Fibroblast of lung (primary cell): ENCODE data around the gene TMEM198. TPM values are rescaled to one million over a fixed set of nuclear protein-coding genes. Genes with fewer than 3 reads are reported as not detected.

Source experiments
- DNase-seq, 2 donors: peaks; one replicate each; pipeline versions ENCODE4 v3.0.0 to v3.0.0-alpha.2; 2010; ENCODE audit warnings: low read depth in 2 of 2
- H2AFZ ChIP-seq: 2 replicates; pipeline ENCODE4 v1.5.1; 2012; ENCODE audit warnings: low read length, control low read depth, inconsistent platforms
- H3K27ac ChIP-seq: 2 replicates; pipeline ENCODE4 v1.5.1; 2011; ENCODE audit warnings: low read length, control low read depth; ENCODE audit not compliant: insufficient read depth
- H3K27me3 ChIP-seq: 2 replicates; pipeline ENCODE4 v1.5.1; 2011; ENCODE audit warnings: mild to moderate bottlenecking, low read length; ENCODE audit not compliant: control insufficient read depth, insufficient read depth
- H3K36me3 ChIP-seq: 2 replicates; pipeline ENCODE4 v1.5.1; 2011; ENCODE audit warnings: low read length; ENCODE audit not compliant: control insufficient read depth, insufficient read depth
- H3K4me1 ChIP-seq: 2 replicates; pipeline ENCODE4 v1.5.1; 2011; ENCODE audit warnings: low read length; ENCODE audit not compliant: control insufficient read depth, insufficient read depth; ENCODE audit errors: extremely low read depth
- H3K4me2 ChIP-seq: 2 replicates; pipeline ENCODE4 v1.5.1; 2011; ENCODE audit warnings: low read length, control low read depth; ENCODE audit not compliant: insufficient read depth; ENCODE audit errors: extremely low read depth
- H3K4me3 ChIP-seq, 4 experiments: fragments of 200-600 bp in 1 of 4; sonication (generic) in 1 of 4; replicated peaks in 1 of 4; 2 replicates each; pipeline ENCODE4 v1.5.1; 2011 to 2016; ENCODE audit warnings: low read length in 4 of 4, low read depth in 3 of 4, mild to moderate bottlenecking in 3 of 4, control low read depth in 2 of 4, inconsistent platforms in 1 of 4, mixed read lengths in 1 of 4; ENCODE audit not compliant: insufficient read depth in 1 of 4; ENCODE audit errors: control extremely low read depth in 1 of 4
- H3K79me2 ChIP-seq: 2 replicates; pipeline ENCODE4 v1.5.1; 2012; ENCODE audit warnings: mild to moderate bottlenecking, low read length, inconsistent platforms; ENCODE audit not compliant: control insufficient read depth, insufficient read depth
- H3K9ac ChIP-seq: 2 replicates; pipeline ENCODE4 v1.5.1; 2011; ENCODE audit warnings: mild to moderate bottlenecking, low read length, control low read depth; ENCODE audit not compliant: insufficient read depth
- H3K9me3 ChIP-seq: 2 replicates; pipeline ENCODE4 v1.5.1; 2012; ENCODE audit warnings: low read depth, low read length; ENCODE audit not compliant: control insufficient read depth, insufficient read depth
- H4K20me1 ChIP-seq: 2 replicates; pipeline ENCODE4 v1.5.1; 2011; ENCODE audit warnings: low read length; ENCODE audit not compliant: control insufficient read depth, insufficient read depth; ENCODE audit errors: extremely low read depth
- CTCF ChIP-seq, 2 donors: IDR thresholded peaks in 1 of 2; conservative IDR thresholded peaks in 1 of 2; 1 replicate in 1 of 2; 2 replicates in 1 of 2; pipeline ENCODE4 v1.5.1; 2011 to 2012; ENCODE audit warnings: low read length in 2 of 2, control low read depth in 1 of 2, inconsistent platforms in 1 of 2, low read depth in 1 of 2, mild to moderate bottlenecking in 1 of 2
- EZH2 ChIP-seq: IDR thresholded peaks from 2 replicates; pipeline ENCODE4 v1.5.1; 2012; ENCODE audit warnings: low read length, control low read depth, mild to moderate bottlenecking; ENCODE audit errors: missing control alignments
- polyA plus RNA-seq, 2 donors: library from polyadenylated mRNA; depleted of rRNA in 1 of 2; stranded (reverse) in 1 of 2; unstranded in 1 of 2; fragments of >200 nt; gene quantifications; 2 replicates each; pipeline ENCODE4 v1.2.1, GENCODE V29; 2011 to 2012; ENCODE audit warnings: missing spikeins in 1 of 2
- total RNA-seq: library from RNA; depleted of rRNA; stranded (reverse); fragments of >200 nt; gene quantifications from 2 replicates; pipeline ENCODE4 v1.2.1, GENCODE V29; 2014

TMEM198 gene
- total and polyA plus RNA-seq, 2 donors (not counting 1 experiment from before 2014, with no cell fraction given): 0.70 to 0.99 TPM

GRCh38 chr2:219531639-219532377 lies 12.0 kb upstream of the TMEM198 start:
- TF ChIP-seq CTCF (conservative IDR thresholded peaks at IDR 0.05 in 1 of 2, IDR thresholded peaks at IDR 0.05 in 1 of 2; ENCODE audit: low read depth in 1 of 2, low read length in 2 of 2) (no peak), EZH2 (no peak)
- DNase-seq: no peak
- no peak overlapping the region for H3K27ac ChIP-seq
- no peaks in the 10 kb centered on the region for H4K20me1 ChIP-seq
- H2AFZ ChIP-seq: no peak overlapping the region
- H3K79me2 ChIP-seq: no peaks in the 10 kb centered on the region
- H3K27me3 ChIP-seq: peaks cover 37% of the 10 kb centered on the region
- H3K4me1 ChIP-seq: no peaks in the 10 kb centered on the region
- no peak overlapping the region for H3K4me3 ChIP-seq
- no peak overlapping the region for H3K4me2 ChIP-seq
- no peaks in the 10 kb centered on the region for H3K36me3 ChIP-seq
- H3K9me3 ChIP-seq: no peaks in the 10 kb centered on the region
- no peak overlapping the region for H3K9ac ChIP-seq

GRCh38 chr2:219532378-219532649 lies 11.5 kb upstream of the TMEM198 start:
- TF ChIP-seq CTCF (conservative IDR thresholded peaks at IDR 0.05 in 1 of 2, IDR thresholded peaks at IDR 0.05 in 1 of 2; ENCODE audit: low read depth in 1 of 2, low read length in 2 of 2) (no peak), EZH2 (no peak)
- no peak overlapping the region for H2AFZ ChIP-seq
- H3K9ac ChIP-seq: no peak overlapping the region
- no peaks in the 10 kb centered on the region for H3K36me3 ChIP-seq
- no peaks in the 10 kb centered on the region for H3K9me3 ChIP-seq
- no peak for DNase-seq
- H3K27ac ChIP-seq: no peak overlapping the region
- no peak overlapping the region for H3K4me2 ChIP-seq
- H3K27me3 ChIP-seq: peaks cover 33% of the 10 kb centered on the region
- H3K79me2 ChIP-seq: no peaks in the 10 kb centered on the region
- H3K4me3 ChIP-seq: no peak overlapping the region
- H3K4me1 ChIP-seq: no peaks in the 10 kb centered on the region
- H4K20me1 ChIP-seq: no peaks in the 10 kb centered on the region

- Histone ChIP-seq H3K27ac (no peak overlapping the region), H3K36me3 (peaks cover 3% of the 10 kb centered on the region), H3K4me3 (no peak overlapping the region), H3K9ac (no peak overlapping the region), H3K79me2 (no peaks in the 10 kb centered on the region), H3K4me1 (no peaks in the 10 kb centered on the region), H3K4me2 (no peak overlapping the region), H2AFZ (no peak overlapping the region), H3K27me3 (peaks cover 25% of the 10 kb centered on the region), H4K20me1 (no peaks in the 10 kb centered on the region), H3K9me3 (no peaks in the 10 kb centered on the region)
- no peak for TF ChIP-seq EZH2
- TF ChIP-seq CTCF (conservative IDR thresholded peaks at IDR 0.05 in 1 of 2, IDR thresholded peaks at IDR 0.05 in 1 of 2; ENCODE audit: low read depth in 1 of 2, low read length in 2 of 2): no peak
- no peak for DNase-seq
Observed at GRCh38 chr2:219533930-219534661, 9.7 kb upstream of the TMEM198 start.
